Neural progenitor cell (in vitro differentiated cells): ENCODE results near the gene KLF18. TPM values are rescaled to one million over a fixed set of nuclear protein-coding genes. Genes with fewer than 3 reads are reported as not detected.

Source experiments
- DNase-seq: peaks from one replicate; pipeline ENCODE4 v3.0.0-alpha.2; 2016; ENCODE audit warnings: low spot score
- H2AFZ ChIP-seq: fragments of 200-600 bp; sonication (generic); replicated peaks from 2 replicates; pipeline ENCODE4 v1.6.1; 2016; ENCODE audit warnings: antibody characterized with exemption
- H3F3A ChIP-seq: fragments of 200-600 bp; sonication (generic); 2 replicates; pipeline ENCODE4 v1.6.1; 2016; ENCODE audit warnings: antibody characterized with exemption, low read depth
- H3K27ac ChIP-seq: fragments of 200-600 bp; sonication (generic); 2 replicates; pipeline ENCODE4 v1.5.1; 2016; ENCODE audit warnings: mild to moderate bottlenecking
- H3K27me3 ChIP-seq: fragments of 200-600 bp; sonication (generic); 2 replicates; pipeline ENCODE4 v1.6.1; 2016; ENCODE audit warnings: mild to moderate bottlenecking, moderate library complexity
- H3K36me3 ChIP-seq: fragments of 200-600 bp; sonication (generic); 2 replicates; pipeline ENCODE4 v1.5.1; 2016
- H3K4me1 ChIP-seq: fragments of 200-600 bp; sonication (generic); 2 replicates; pipeline ENCODE4 v1.6.1; 2016; ENCODE audit warnings: mixed run types
- H3K4me2 ChIP-seq: fragments of 200-600 bp; sonication (generic); 2 replicates; pipeline ENCODE4 v1.6.1; 2016
- H3K4me3 ChIP-seq: fragments of 200-600 bp; sonication (generic); 2 replicates; pipeline ENCODE4 v1.5.1; 2016
- H3K79me2 ChIP-seq: fragments of 200-600 bp; sonication (generic); 2 replicates; pipeline ENCODE4 v1.6.1; 2016; ENCODE audit warnings: low read depth
- H3K9ac ChIP-seq: fragments of 200-600 bp; sonication (generic); 2 replicates; pipeline ENCODE4 v1.6.1; 2016
- H3K9me3 ChIP-seq: fragments of 200-600 bp; sonication (generic); 2 replicates; pipeline ENCODE4 v1.5.1; 2016; ENCODE audit warnings: low read depth
- H4K20me1 ChIP-seq: fragments of 200-600 bp; sonication (generic); 2 replicates; pipeline ENCODE4 v1.6.1; 2016; ENCODE audit warnings: low read depth
- H3K27ac Mint-ChIP-seq: 3 replicates; pipeline ENCODE4 v1.8.0; 2021; ENCODE audit warnings: mixed read lengths
- H3K27me3 Mint-ChIP-seq: 2 replicates; pipeline ENCODE4 v1.8.0; 2022; ENCODE audit warnings: low read depth, mild to moderate bottlenecking, inconsistent platforms, moderate library complexity, mixed read lengths; ENCODE audit not compliant: insufficient read depth
- H3K36me3 Mint-ChIP-seq: 3 replicates; pipeline ENCODE4 v1.8.0; 2021; ENCODE audit warnings: mixed read lengths
- H3K4me1 Mint-ChIP-seq: 3 replicates; pipeline ENCODE4 v1.8.0; 2021; ENCODE audit warnings: mixed read lengths
- H3K4me3 Mint-ChIP-seq: 3 replicates; pipeline ENCODE4 v1.8.0; 2021; ENCODE audit warnings: mild to moderate bottlenecking, moderate library complexity, mixed read lengths
- H3K9me3 Mint-ChIP-seq: 3 replicates; pipeline ENCODE4 v1.8.0; 2020; ENCODE audit warnings: mixed read lengths
- CTCF ChIP-seq: fragments of 200-600 bp; sonication (generic); IDR thresholded peaks from 2 replicates; pipeline ENCODE4 v1.5.1; 2017; ENCODE audit warnings: antibody characterized with exemption, mild to moderate bottlenecking
- EZH2 ChIP-seq: fragments of 200-600 bp; sonication (generic); IDR thresholded peaks from 2 replicates; pipeline ENCODE4 v1.6.1; 2017; ENCODE audit warnings: antibody characterized with exemption, mild to moderate bottlenecking, moderate library complexity
- EZH2phosphoT487 ChIP-seq: fragments of 200-600 bp; sonication (generic); IDR thresholded peaks from 2 replicates; pipeline ENCODE4 v1.6.1; 2017; ENCODE audit warnings: antibody characterized with exemption
- total RNA-seq: library from RNA; depleted of rRNA; stranded (reverse); fragments of >200 nt; gene quantifications from 2 replicates; pipeline ENCODE4 v1.2.3, GENCODE V29; 2015; ENCODE audit warnings: low replicate concordance

Gene KLF18
- total RNA-seq, 1 donor from 2014 or later, result not detected

DNA sequence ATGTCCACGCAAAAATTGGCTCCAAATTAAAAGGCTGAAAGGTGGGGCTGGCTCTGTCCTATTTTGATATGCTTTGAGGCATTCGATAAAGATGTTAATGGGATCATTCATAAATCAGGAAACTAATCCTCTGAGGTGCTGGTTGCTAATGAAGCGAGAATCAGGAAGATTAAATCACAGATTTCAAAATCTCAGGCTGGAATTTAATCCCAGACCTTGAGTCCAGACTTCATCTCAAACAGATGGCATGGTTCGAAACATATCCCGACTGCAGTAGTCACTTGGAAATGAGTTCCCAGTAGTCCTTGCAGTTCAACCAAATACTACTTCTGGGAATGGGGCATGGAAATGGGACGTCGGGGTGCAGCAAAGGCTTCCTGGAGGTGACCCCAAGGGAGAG, 27.3 kb downstream of the KLF18 start:
- H3K4me1 Mint-ChIP-seq, result no peaks in the 10 kb centered on the region
- Histone ChIP-seq H3K79me2 (no peaks in the 10 kb centered on the region), H3K27ac (no peak overlapping the region), H3K4me2 (no peak overlapping the region), H3K36me3 (no peaks in the 10 kb centered on the region), H3K4me1 (no peaks in the 10 kb centered on the region), H3K4me3 (no peak overlapping the region), H4K20me1 (no peaks in the 10 kb centered on the region), H3F3A (no peaks in the 10 kb centered on the region), H3K9me3 (no peaks in the 10 kb centered on the region), H2AFZ (no peak overlapping the region), H3K27me3 (peaks cover 5% of the 10 kb centered on the region), H3K9ac (no peak overlapping the region)
- H3K27me3 Mint-ChIP-seq, result peaks cover 5% of the 10 kb centered on the region
- DNase-seq, result no peak
- no peak overlapping the region for H3K4me3 Mint-ChIP-seq
- H3K9me3 Mint-ChIP-seq, result peaks cover under 1% of the 10 kb centered on the region
- TF ChIP-seq EZH2phosphoT487, result no peak
- no peak for TF ChIP-seq CTCF
- no peak for TF ChIP-seq EZH2
- H3K36me3 Mint-ChIP-seq, result no peaks in the 10 kb centered on the region
- no peak overlapping the region for H3K27ac Mint-ChIP-seq

GRCh38 chr1:44113095-44113609, 28.3 kb downstream of the KLF18 start:
- Mint-ChIP-seq H3K4me3 (no peak overlapping the region), H3K9me3 (no peaks in the 10 kb centered on the region), H3K27ac (no peak overlapping the region), H3K36me3 (no peaks in the 10 kb centered on the region), H3K4me1 (no peaks in the 10 kb centered on the region), H3K27me3 (peaks cover 4% of the 10 kb centered on the region)
- no peaks in the 10 kb centered on the region for H3K4me1 ChIP-seq
- TF ChIP-seq EZH2 (no peak), EZH2phosphoT487 (no peak), CTCF (no peak)
- DNase-seq, result no peak
- H4K20me1 ChIP-seq, result no peaks in the 10 kb centered on the region
- H3K9ac ChIP-seq, result no peak overlapping the region
- no peak overlapping the region for H3K4me2 ChIP-seq
- no peaks in the 10 kb centered on the region for H3K79me2 ChIP-seq
- no peaks in the 10 kb centered on the region for H3K36me3 ChIP-seq
- H3K27ac ChIP-seq, result no peak overlapping the region
- H3K27me3 ChIP-seq, result peaks cover 7% of the 10 kb centered on the region
- no peak overlapping the region for H2AFZ ChIP-seq
- H3K4me3 ChIP-seq, result no peak overlapping the region
- H3K9me3 ChIP-seq, result no peaks in the 10 kb centered on the region
- H3F3A ChIP-seq, result no peaks in the 10 kb centered on the region

- TF ChIP-seq EZH2 (no peak), EZH2phosphoT487 (no peak), CTCF (no peak)
Observed at GRCh38 chr1:44112486-44112885, 28.9 kb downstream of the KLF18 start.

More at GRCh38 chr1:44112486-44112885, 28.9 kb downstream of the KLF18 start:
- Mint-ChIP-seq H3K4me3 (no peak overlapping the region), H3K9me3 (no peaks in the 10 kb centered on the region), H3K4me1 (no peaks in the 10 kb centered on the region), H3K27ac (no peak overlapping the region), H3K36me3 (no peaks in the 10 kb centered on the region), H3K27me3 (peaks cover 4% of the 10 kb centered on the region)
- H3K79me2 ChIP-seq, result no peaks in the 10 kb centered on the region
- no peak overlapping the region for H3K27ac ChIP-seq
- H3K27me3 ChIP-seq, result peaks cover 14% of the 10 kb centered on the region
- H3K36me3 ChIP-seq, result no peaks in the 10 kb centered on the region
- H3K4me3 ChIP-seq, result no peak overlapping the region
- H3K9ac ChIP-seq, result no peak overlapping the region
- H3K9me3 ChIP-seq, result no peaks in the 10 kb centered on the region
- H3K4me2 ChIP-seq, result no peak overlapping the region
- H2AFZ ChIP-seq, result no peak overlapping the region
- H4K20me1 ChIP-seq, result no peaks in the 10 kb centered on the region
- no peaks in the 10 kb centered on the region for H3F3A ChIP-seq
- no peaks in the 10 kb centered on the region for H3K4me1 ChIP-seq
- no peak for DNase-seq
